GM19467 (cell line): ENCODE data around the gene LTBR.

ENCODE experiments used
- ATAC-seq: cut with Tn5 transposase; IDR thresholded peaks from one replicate; pipeline ENCODE4 v1.9.1; 2021; ENCODE audit warnings: mild to moderate bottlenecking, moderate library complexity; ENCODE audit not compliant: unreplicated experiment

LTBR gene

DNA sequence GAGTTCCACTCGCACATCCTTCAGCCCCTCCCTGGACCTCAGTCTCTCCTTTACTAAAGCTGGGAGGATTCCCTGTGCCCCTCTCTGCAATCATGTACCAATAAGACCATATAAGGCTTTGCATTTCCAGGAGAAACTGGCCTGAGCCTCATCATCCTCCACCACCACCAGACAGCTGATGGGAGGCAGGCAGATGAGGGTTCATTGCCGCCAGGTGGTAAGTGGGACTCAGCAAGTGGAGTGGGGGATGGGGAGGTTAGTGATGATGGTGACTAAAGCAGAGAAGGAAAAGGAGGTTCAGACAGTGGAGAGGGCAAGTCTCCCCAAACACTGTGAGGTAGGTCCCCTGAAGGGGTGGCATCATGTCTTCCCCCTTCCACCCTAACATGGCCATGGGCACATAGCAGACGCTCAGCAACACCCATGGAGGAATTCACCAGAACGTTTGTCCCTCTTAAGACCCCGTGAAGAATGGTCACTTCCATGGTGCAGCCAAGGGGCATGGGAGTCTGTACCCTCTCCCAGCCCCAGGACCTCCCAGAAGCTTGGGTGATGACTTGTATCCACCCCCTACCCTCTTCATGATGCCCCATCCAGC lies 37.6 kb upstream of the LTBR start:
- no peak for ATAC-seq

DNA sequence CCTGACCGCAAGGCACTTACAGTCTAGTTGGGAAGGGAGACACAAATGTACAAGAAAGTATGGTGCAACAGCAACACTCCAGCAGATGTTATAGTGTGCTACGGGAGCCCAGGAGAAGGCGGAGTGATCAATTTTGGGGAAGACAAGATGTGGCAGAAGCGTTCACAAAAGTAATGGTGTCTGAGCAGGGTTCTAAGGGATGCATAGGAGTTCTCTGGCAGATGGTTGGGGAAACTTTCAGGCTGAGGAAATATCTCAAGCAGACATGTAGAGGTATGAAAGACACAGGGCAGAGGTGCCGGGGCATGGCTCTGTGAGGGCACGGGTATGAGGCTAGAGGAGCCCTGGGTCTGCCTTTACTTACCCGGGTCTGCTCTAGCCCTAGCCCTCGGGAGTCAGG lies 37.0 kb upstream of the LTBR start:
- ATAC-seq = no peak

DNA sequence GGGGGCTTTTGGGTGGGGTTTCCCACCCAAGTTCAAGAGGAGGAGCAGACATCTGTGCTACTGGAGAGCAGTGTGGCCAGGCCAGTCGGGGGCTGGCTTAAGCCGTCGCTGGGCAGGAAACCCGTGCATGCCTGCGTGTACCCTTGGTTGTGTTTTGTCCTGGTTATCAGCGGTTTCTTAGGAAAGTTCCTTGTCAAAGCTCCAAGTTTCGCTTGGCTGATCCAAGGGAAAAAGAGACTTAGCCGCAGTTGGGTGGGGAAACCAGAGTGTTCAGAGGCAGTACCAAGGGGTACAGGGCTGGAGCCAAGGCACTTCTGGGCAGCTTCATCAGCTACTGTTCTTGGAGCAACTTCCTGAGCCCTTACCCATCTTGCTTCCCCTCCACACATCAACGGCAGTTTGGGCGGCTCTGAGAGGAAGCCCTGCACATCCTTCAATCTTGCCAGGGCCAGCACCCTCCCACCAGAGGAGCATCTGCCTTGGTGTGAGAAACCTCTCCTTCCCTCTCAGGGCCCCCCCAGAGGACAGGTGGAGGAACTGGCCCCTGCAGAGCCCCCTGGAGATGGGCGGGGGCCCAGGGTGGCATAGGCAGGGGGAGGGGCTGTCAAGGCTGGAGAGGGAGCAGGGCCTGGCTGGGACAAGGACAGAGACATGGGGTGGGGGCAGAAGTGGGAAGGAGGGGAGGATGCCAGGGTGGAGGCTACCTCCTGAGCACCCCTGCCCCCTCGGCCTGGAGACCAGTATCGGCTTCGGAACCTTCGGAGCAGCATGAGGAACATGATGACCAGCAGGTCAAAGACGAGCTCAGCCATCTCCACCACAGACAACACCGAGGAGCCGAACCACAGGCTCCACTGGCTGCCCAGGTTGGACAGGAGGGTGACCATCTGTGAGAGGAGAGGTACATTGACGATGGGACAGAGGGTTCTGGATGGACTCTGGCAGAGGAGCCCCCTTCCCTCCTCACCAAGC lies 36.3 kb upstream of the LTBR start:
- ATAC-seq = no peak

DNA sequence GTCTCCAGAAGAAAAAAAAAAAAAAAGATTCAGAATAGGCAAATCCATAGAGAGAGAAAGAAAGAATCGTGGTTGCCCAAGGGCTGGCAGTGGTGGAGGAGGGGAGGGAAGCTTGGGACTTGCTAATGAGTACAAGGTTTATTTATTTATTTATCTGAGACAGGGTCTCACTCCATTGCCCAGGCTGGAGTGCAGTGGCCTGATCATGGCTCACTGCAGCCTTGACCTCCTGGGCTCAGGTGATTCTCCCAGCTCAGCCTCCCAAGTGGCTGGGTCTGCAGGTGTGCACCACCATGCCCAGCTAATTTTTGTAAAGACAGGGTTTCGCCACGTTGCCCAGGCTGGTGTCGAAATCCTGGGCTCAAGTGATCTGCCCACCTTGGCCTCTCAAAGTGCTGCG lies 32.3 kb upstream of the LTBR start:
- no peak for ATAC-seq

DNA sequence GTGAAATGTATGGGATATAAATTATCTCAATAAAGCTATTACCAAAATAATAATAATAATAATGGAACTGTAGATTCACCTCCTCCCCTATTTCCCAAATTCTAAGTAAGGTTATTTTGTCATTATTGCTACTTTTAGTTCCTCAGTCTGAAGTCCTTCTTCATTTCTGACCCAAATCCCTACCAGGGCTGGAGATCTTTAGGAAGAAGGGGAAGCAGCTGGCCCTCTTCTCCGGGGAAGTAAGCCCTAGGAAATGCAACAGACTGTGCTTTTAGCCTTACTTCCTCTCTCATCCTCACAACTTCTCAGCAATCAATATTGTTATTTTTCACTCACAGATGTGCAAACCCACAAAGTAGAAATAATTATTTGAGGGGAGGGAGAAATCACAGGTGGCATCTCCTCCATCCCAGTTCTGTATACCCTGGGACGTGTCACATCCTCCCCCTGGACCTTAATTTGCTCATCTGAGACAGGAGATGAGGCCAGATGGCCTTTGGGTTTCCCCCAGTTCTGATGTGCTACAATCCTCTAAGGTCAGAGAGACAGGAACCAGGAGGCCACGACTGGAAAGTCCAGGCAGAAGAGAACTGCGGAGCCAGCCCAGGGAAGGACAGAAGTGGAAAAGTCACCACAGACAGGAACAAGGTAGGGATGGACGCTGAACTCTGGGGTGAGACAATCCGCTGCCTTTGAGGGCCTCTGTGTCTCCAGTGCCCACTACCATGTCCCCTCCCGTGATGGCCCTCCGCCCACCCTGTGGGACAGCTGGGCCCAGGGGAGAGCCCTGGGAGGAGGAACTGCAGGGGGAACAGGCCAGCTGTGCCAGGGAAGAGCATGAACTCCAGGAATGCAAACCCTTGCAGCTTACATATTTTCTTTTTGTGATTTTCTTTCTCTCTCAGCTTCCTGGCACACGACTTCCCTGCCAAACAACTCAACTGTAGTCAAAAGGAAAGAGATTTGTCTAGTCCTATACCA lies 31.5 kb upstream of the LTBR start:
- ATAC-seq = no peak

DNA sequence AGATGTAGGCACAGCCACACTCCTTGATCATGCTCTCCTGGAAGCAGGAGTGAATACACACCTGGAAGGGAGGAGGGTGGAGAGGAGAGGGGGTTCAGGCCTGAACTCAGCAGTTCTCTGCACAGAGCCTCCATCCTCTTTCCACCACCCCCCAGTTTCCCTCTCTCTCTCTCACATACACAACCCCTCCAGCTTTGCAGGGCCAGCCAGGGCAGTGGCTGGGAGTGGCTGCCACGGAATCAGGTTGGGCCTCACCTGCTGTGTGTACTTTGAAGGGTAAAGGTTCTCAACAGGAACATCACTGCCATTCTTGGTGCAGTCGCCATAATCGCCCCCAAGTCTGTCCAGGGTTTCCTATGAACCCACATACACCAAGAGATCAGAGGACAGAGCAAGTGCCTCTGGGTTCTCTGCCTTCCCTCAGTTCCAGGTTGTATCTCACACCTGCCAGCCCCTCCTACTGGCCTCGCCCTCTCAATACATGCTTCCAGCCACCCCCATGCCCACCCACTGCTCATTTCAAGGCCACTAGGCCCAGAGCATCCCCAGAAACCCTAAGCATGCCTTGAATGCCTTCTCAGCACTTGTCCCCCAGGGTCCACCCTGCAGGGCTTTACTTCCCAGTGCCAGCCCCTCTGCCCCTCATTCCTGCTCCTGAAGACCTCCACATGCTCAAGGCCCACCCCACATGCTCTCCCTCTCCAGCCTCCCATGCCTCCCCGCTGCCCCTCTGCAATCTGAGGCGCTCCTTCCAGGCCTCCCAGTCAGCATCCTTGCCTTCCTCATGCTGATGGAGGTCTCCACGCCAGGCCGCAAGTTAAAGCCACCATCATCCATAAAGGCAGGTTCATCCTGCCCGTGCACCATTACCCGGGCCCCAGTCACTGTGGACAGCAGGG lies 29.2 kb upstream of the LTBR start:
- ATAC-seq = no peak

DNA sequence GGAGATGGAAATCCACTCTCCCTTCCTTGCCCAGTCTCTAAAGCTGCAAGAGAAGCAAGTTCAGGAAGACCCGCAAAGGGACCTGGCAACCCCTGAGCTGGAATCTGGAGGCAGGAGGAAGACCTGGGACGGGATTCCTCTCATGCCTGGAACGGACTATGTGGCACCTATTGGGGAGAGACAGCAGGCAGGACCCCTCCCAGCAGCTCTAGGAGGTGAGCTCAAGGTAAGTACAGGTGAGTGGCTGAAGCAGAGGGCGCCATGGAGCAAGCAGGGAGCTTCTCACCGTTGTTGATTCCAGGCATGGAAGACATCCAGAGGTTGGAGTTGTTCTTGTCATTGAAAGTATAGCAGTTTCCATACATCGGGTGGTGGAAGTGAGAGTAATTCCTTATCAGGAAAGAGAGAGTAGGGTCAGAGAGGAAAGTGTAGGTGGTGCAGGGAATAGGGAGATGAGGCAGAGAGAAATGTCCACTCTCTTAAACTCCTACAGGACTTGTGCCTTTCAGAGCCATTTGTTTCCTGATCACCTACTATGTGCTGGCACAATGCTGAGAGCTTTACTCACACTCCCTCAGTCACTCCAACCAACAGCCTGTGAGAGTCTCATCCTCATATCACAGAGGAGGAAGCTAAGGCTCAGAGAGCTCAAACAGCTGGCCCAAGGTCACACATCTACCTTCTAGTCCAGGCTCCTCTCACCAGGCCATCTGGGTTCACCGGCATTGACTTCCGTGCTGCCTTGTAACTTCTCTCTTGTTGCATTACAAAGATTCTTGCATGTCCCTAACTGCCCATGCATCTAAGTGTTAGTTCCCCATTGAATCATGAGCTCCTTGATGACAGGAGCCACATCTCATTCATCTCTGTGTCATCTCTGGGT lies 28.2 kb upstream of the LTBR start:
- no peak for ATAC-seq

DNA sequence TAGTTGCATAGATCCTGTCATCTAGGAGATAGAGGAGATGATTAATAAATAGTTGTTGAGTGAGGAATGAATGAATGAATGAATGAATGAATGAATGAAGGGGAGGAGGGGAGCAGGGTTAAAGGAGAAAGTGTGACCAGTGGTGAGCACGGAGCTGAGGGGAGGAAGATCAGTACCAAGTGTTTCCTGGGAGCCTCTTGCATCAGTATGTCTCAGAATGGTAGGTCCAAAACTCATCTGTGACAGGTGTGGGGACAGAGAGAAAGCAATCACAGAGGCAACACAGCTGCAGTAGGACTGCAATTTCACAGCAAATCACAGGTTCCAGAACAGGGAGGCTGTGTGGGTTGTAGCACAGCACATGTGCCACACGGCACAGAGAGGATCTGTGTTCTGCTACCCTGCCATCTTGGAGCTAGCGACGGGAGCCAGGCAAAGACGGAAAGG lies 27.6 kb upstream of the LTBR start:
- no peak for ATAC-seq

DNA sequence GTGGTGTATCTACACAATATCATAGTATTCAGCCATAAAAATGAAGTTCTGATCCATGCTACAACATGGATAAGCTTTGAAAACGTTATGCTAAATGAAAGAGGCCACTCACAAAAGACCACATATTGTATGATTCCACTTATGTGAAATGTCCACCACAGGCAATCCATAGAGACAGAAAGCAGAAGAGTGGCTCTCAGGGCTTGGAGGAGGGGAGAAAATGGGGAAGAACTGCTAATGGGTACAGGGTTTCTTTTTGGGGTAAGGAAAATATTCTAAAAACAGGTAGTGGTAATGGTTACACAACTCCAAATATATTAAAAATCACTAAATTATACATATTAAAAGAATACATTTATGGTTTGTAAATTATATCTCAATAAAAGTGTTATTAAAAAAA lies 25.1 kb upstream of the LTBR start:
- no peak for ATAC-seq

DNA sequence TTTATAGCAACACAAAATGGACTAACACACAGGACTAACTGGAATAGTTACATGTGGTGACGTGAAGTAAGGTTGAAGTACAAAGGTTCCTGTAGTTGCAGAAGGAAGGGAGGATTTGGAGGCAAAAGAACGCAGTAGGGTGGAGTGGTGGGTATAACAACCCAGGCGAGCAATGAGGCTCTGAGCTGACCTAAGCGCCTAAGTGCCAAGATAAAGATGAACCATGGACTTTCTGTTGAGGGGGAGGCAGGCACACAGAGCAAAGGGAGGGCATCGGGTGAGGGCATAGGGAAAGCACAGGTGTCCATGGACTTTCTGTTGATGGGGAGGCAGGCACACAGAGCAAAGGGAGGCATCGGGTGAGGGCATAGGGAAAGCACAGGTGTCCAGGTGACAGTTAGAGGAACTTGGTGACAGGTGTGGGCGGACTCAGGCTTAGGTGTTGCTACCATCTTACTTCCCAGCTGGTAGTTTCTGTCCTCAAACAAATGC lies 23.8 kb upstream of the LTBR start:
- ATAC-seq = no peak

DNA sequence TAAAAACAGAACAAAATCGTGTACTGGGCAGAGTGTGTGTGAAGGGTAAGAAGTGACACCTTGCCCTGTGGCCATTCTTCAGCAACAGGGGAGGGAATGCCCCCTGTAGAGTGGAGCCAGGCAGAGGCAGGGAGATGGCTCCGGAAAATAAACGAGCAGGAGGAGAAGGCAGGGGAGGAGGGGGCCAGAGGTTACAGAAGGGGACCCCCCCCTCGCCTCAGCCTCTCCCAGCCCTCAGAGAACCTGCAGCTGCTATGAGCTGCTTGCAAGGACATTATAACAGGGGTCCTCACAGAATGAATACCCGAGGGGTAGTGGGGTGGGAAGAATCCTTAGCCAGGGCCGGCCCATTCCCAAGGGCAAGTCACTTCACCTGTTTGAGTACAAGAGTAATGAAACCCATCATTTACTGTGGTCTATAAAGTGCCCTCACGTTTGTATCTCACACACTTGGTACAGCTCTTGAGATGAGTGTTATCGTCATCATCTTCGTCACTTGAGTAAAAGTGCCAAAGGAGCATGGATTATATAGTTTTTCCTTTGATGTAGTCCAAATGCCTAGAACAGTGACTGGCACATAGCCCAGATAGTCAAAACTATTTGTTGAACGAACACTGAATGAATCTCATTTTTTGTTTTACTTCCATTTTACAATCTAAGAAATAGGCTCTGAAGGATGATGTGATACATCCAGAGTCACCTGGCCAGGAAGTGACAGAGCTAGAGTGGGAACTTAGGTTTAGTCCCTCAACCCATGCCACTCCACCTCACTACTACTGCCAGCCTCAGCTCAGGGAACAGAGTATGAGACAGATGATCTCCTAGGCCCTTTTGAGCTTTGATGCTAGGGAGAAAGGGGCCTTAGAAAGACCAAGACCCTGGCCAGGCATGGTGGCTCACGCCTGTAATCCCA lies 23.1 kb upstream of the LTBR start:
- ATAC-seq = no peak

DNA sequence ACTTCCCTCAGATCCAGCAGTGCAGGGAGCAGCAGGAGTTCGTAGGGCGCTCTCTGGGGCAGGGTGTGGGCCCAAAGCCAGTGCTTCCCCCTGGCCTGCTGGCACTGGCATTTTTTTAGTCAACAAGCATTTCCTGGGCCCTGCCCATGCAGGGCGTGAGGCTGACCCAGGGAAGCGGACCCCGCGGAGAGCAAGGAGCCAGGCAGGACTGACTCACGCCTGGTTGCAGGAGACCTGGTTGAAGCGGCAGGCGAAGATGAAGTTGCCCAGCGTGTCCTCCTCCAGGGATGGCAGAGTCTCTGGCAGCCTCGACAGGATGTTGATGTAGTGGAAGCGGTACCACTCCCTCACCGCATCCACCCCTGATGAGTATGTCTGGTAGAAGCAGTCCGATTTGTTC lies 22.1 kb upstream of the LTBR start:
- ATAC-seq = no peak

DNA sequence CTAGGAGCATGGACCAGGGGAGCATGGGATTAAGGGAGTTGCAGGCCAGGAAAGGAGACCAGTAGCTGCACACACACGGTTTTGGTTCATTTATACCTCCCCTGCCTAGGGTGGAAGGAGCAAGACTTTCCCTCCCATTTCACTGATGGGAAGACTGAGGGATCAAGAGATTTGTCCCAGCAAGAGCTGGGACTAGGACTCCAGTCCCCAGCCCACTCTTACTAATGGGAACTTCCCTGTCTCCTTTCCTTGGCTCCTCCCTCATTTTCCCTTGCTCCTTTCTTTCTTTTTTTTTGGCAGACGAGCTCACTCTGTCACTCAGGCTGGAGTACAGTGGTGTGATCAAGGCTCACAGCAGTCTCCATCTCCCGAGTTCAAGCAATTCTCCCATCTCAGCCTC lies 21.6 kb upstream of the LTBR start:
- no peak for ATAC-seq

DNA sequence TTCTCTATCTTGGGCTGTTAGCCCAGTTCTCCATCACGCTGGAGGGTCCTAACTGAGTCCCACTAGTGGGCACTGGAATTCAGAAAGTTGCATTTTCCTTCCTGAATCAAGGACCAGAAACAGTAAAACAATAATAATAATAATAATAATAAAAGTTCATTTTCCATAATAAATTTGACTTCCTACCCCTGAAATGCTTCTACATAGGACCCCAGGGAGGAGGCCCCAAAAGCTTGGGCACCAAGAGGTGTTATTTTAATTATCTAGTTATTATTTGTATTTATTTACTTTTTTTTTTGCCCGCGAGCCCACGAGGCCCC lies 21.0 kb upstream of the LTBR start:
- ATAC-seq = no peak

DNA sequence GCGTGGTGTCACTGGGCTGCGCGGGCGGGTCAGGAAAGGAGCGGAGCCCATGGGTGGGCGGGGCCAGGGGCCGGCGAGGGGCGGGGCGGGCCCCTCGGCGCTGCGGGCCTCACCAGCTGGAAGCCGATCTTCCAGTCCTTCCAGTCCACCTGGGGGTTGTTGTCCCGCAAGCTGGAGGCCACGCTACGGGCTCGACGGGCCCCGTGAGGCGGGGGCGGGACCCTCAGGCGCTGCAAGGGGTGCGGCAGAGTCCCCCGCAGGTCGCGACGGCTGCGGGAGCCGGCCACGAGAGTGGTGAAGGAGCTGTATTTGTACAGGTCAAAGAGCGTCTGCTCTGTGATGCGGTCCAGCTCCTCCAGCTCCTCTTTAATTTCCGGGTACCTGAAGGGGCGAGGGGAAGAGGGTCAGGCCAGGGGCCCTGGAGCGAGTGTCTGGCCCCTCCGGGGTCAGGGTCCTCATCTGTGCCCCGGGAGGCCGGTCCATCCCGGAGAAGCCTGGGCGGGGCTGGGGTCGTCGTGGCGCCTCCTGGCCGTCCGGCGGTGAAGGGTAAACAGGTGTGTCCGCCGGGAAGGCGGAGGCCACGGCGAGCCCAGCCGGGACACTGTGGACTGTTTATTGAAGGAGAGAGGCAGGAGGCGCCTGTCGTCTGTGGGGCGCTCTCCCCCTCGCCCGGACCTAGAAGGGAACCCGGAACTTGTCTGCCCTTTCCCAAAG lies 20.5 kb upstream of the LTBR start:
- ATAC-seq = no peak

DNA sequence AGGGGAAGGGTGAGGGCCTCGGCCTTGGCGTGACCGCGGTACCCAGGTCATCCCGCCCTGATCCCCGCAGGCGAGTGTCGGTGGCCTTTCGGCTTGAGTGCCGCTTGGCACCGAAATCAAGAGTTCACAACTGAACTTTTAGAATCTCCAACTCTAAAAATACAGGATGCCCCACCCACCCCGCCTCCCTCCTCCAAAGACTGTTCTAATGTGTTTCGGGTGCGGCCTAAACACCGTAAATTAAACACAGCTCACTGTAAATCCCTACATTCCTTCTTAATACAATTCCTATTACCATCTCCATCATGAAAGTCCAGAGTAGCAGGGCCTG lies 20.0 kb upstream of the LTBR start:
- ATAC-seq = no peak

DNA sequence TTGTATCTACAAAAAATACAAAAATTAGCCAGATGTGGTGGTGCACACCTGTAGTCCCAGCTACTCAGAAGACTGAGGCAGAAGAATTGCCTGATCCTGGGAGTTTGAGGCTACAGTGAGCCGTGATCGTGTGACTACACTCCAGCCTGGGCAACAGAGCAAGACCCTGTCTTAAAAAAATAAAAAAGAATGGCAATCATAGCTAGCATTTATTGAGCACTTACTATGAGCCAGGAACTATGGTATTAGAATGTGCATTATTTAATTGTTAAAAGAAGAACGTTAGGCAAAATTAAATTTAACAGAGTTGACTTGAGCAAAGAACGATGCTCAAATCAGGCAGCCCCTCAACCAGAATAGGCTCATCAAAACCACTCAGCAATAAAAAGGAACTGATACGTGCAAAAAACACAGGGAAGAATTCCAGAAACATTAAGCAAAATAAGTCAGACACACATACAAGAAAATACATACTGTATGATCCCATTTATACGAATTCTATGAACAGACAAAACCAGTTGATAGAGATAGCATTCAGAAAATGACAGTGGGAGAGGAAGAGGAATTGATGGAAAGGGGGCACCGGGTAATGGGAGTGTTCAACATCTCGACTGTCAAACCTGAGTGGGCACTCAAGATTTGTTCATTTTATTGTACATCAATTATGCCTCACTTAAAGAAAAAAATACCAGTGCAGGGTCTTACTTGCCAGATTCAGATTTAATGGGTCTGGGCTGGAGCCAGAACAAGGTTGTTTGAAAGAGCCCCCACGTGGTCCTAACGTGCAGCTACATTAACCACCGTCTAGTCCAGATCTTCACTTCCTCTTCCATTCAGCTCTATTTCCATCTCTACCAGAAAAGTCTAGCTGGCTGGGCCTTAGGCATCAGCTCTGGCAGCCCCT lies 16.6 kb upstream of the LTBR start:
- ATAC-seq = no peak
